Measurements from ENCODE around the gene HBA2. TPM values are rescaled to one million over a fixed set of nuclear protein-coding genes. Genes with fewer than 3 reads are reported as not detected.
"Not testable (repeated sequence)": the region's sequence is repeated elsewhere in the genome, so short reads cannot be mapped to it uniquely, and the experiment has no call there.

HBA2 gene
- total RNA-seq, 1 experiment from 2014 or later, result not detected

- DNase-seq (ENCODE audit: low read depth, low spot score), result no peak
- in situ Hi-C loops (cut with HindIII; ENCODE audit: low pct_unique_long_range_greater_than_20kb, low sequenced_read_pairs), result no loop called here
Measured at GRCh38 chr16:168424-168823, 4.3 kb upstream of the HBA2 start.

- in situ Hi-C loops (cut with HindIII; ENCODE audit: low pct_unique_long_range_greater_than_20kb, low sequenced_read_pairs), result no loop called here
- DNase-seq (ENCODE audit: low read depth, low spot score), result no peak
Measured at GRCh38 chr16:169014-169413, 3.7 kb upstream of the HBA2 start.

GRCh38 chr16:170088-170507, 2.6 kb upstream of the HBA2 start:
- in situ Hi-C loops (cut with HindIII; ENCODE audit: low pct_unique_long_range_greater_than_20kb, low sequenced_read_pairs); DNase-seq (ENCODE audit: low read depth, low spot score): not testable (repeated sequence)

DNA sequence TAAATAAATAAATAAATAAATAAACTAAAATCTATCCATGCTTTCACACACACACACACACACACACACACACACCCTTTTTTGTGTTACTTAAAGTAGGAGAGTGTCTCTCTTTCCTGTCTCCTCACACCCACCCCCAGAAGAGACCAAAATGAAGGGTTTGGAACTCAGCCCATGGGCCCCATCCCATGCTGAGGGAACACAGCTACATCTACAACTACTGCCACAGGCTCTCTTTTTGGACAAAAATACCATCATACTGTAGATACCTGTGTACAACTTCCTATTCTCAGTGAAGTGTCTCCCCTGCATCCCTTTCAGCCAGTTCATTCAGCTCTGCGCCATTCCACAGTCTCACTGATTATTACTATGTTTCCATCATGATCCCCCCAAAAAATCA, 1.9 kb upstream of the HBA2 start:
- in situ Hi-C loops (cut with HindIII; ENCODE audit: low pct_unique_long_range_greater_than_20kb, low sequenced_read_pairs), result no loop called here
- no peak for DNase-seq (ENCODE audit: low read depth, low spot score)

GRCh38 chr16:173211-173854, 657 bp downstream of the HBA2 start:
- DNase-seq (ENCODE audit: low read depth, low spot score); in situ Hi-C loops (cut with HindIII; ENCODE audit: low pct_unique_long_range_greater_than_20kb, low sequenced_read_pairs): not testable (repeated sequence)

DNA sequence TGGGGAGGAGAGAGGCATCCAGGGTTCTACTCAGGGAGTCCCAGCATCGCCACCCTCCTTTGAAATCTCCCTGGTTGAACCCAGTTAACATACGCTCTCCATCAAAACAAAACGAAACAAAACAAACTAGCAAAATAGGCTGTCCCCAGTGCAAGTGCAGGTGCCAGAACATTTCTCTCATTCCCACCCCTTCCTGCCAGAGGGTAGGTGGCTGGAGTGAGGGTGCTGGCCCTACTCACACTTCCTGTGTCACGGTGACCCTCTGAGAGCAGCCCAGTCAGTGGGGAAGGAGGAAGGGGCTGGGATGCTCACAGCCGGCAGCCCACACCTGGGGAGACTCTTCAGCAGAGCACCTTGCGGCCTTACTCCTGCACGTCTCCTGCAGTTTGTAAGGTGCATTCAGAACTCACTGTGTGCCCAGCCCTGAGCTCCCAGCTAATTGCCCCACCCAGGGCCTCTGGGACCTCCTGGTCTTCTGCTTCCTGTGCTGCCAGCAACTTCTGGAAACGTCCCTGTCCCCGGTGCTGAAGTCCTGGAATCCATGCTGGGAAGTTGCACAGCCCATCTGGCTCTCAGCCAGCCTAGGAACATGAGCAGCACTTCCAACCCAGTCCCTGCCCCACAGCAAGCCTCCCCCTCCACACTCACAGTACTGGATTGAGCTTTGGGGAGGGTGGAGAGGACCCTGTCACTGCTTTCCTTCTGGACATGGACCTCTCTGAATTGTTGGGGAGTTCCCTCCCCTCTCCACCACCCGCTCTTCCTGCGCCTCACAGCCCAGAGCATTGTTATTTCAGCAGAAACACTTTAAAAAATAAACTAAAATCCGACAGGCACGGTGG, 1.5 kb downstream of the HBA2 start:
- DNase-seq (ENCODE audit: low read depth, low spot score); in situ Hi-C loops (cut with HindIII; ENCODE audit: low pct_unique_long_range_greater_than_20kb, low sequenced_read_pairs): not testable (repeated sequence)

GRCh38 chr16:175011-175949, 2.6 kb downstream of the HBA2 start:
- no peak for DNase-seq (ENCODE audit: low read depth, low spot score)
- in situ Hi-C loops (cut with HindIII; ENCODE audit: low pct_unique_long_range_greater_than_20kb, low sequenced_read_pairs), result no loop called here

GRCh38 chr16:176006-176405, 3.3 kb downstream of the HBA2 start:
- in situ Hi-C loops (cut with HindIII; ENCODE audit: low pct_unique_long_range_greater_than_20kb, low sequenced_read_pairs); DNase-seq (ENCODE audit: low read depth, low spot score): not testable (repeated sequence)

DNA sequence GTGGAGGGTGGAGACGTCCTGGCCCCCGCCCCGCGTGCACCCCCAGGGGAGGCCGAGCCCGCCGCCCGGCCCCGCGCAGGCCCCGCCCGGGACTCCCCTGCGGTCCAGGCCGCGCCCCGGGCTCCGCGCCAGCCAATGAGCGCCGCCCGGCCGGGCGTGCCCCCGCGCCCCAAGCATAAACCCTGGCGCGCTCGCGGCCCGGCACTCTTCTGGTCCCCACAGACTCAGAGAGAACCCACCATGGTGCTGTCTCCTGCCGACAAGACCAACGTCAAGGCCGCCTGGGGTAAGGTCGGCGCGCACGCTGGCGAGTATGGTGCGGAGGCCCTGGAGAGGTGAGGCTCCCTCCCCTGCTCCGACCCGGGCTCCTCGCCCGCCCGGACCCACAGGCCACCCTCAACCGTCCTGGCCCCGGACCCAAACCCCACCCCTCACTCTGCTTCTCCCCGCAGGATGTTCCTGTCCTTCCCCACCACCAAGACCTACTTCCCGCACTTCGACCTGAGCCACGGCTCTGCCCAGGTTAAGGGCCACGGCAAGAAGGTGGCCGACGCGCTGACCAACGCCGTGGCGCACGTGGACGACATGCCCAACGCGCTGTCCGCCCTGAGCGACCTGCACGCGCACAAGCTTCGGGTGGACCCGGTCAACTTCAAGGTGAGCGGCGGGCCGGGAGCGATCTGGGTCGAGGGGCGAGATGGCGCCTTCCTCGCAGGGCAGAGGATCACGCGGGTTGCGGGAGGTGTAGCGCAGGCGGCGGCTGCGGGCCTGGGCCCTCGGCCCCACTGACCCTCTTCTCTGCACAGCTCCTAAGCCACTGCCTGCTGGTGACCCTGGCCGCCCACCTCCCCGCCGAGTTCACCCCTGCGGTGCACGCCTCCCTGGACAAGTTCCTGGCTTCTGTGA, 4.1 kb downstream of the HBA2 start, which contains the start of gene HBA1:
Gene HBA1 (plus strand): TSS at position 204 of the 906 bp plus-strand sequence. CDS start 37 bp downstream, at position 241.
- in situ Hi-C loops (cut with HindIII; ENCODE audit: low pct_unique_long_range_greater_than_20kb, low sequenced_read_pairs); DNase-seq (ENCODE audit: low read depth, low spot score): not testable (repeated sequence)

DNA sequence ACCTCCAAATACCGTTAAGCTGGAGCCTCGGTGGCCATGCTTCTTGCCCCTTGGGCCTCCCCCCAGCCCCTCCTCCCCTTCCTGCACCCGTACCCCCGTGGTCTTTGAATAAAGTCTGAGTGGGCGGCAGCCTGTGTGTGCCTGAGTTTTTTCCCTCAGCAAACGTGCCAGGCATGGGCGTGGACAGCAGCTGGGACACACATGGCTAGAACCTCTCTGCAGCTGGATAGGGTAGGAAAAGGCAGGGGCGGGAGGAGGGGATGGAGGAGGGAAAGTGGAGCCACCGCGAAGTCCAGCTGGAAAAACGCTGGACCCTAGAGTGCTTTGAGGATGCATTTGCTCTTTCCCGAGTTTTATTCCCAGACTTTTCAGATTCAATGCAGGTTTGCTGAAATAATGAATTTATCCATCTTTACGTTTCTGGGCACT, 4.7 kb downstream of the HBA2 start:
- DNase-seq (ENCODE audit: low read depth, low spot score), result no peak
- in situ Hi-C loops (cut with HindIII; ENCODE audit: low pct_unique_long_range_greater_than_20kb, low sequenced_read_pairs), result no loop called here

GRCh38 chr16:177981-178667, 5.4 kb downstream of the HBA2 start:
- DNase-seq (ENCODE audit: low read depth, low spot score), result no peak

DNA sequence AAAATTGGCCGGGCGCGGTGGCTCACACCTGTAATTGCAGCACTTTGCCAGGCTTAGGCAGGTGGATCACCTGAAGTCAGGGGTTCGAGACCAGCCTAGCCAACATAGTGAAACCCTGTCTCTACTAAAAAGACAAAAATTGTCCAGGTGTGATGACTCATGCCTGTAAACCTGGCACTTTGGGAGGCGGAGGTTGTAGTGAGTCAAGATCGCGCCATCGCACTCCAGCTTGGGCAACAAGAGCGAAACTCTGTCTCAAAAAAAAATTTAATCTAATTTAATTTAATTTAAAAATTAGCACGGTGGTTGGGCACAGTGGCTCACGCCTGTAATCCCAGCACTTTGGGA, 6.0 kb downstream of the HBA2 start:
- in situ Hi-C loops (cut with HindIII; ENCODE audit: low pct_unique_long_range_greater_than_20kb, low sequenced_read_pairs), result no loop called here
- DNase-seq (ENCODE audit: low read depth, low spot score), result no peak

More at GRCh38 chr16:177981-178667, 5.4 kb downstream of the HBA2 start:
- in situ Hi-C loops (cut with HindIII; ENCODE audit: low pct_unique_long_range_greater_than_20kb, low sequenced_read_pairs), result no loop called here

DNA sequence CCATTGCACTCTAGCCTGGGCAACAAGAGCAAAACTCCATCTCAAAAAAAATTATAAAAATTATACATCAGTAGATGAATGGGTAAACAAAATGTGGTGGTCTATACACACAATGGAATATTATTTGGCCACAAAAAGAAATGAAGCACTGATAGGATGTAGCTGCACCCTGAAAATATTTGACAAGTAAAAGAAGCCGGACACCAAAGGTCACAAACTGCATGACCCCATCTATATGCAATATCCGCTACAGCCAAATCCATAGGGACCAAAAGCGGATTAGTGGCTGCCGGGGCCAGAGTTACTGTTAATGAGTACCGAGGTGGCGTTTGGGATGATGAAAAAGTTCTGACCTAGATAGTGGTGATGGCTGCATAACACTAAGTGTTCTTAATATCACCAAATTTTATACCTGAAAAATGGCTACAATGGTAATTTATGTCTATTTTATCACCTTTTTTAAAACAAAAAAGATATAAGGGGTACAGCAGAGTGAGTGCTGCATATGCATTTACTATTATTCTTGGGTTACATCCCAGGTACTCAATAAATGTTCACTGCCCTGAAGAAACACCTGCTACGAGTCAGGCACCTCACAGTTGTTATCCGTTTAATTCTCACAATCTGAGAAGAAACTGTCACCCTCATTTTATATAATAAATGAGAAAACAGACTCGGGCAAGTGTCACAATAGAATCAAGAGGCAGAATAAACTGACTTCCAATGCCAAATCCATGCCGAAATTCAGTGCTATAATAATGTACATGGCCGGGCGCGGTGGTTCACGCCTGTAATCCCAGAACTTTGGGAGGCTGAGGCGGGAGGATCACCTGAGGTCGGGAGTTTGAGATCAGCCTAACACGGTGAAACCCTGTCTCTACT, 6.8 kb downstream of the HBA2 start:
- in situ Hi-C loops (cut with HindIII; ENCODE audit: low pct_unique_long_range_greater_than_20kb, low sequenced_read_pairs), result no loop called here
- DNase-seq (ENCODE audit: low read depth, low spot score), result no peak

DNA sequence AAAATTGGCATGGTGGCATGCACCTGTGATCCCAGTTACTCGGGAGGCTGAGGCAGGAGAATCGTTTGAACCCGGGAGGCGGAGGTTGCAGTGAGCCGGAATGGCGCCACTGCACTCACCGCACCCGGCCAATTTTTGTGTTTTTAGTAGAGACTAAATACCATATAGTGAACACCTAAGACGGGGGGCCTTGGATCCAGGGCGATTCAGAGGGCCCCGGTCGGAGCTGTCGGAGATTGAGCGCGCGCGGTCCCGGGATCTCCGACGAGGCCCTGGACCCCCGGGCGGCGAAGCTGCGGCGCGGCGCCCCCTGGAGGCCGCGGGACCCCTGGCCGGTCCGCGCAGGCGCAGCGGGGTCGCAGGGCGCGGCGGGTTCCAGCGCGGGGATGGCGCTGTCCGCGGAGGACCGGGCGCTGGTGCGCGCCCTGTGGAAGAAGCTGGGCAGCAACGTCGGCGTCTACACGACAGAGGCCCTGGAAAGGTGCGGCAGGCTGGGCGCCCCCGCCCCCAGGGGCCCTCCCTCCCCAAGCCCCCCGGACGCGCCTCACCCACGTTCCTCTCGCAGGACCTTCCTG, 7.5 kb downstream of the HBA2 start, which contains the start of gene HBQ1:
Gene HBQ1 (plus strand): TSS at position 359 of the 575 bp plus-strand sequence. CDS start 28 bp downstream, at position 387.
- DNase-seq (ENCODE audit: low read depth, low spot score), result peak; percentile 35
- in situ Hi-C loops (cut with HindIII; ENCODE audit: low pct_unique_long_range_greater_than_20kb, low sequenced_read_pairs), result no loop called here
